IPS DF 6.9 (cell line): ENCODE data around the gene CTDP1.
"Not testable (repeated sequence)": the region's sequence is repeated elsewhere in the genome, so short reads cannot be mapped to it uniquely, and the experiment has no call there.

Experiments used
- DNase-seq: peaks from one replicate; pipeline ENCODE4 v3.0.0-alpha.2; 2013; ENCODE audit warnings: low read depth, low spot score
- H3K27ac ChIP-seq: one replicate; pipeline ENCODE4 v1.5.1; 2013; ENCODE audit warnings: low read length, control low read depth
- H3K27me3 ChIP-seq: 2 replicates; pipeline ENCODE4 v1.6.1; 2013; ENCODE audit warnings: mild to moderate bottlenecking, low read length; ENCODE audit not compliant: control insufficient read depth, insufficient read depth
- H3K36me3 ChIP-seq: 2 replicates; pipeline ENCODE4 v1.6.1; 2013; ENCODE audit warnings: low read length; ENCODE audit not compliant: control insufficient read depth, insufficient read depth
- H3K4me1 ChIP-seq: 2 replicates; pipeline ENCODE4 v1.6.1; 2013; ENCODE audit warnings: low read length; ENCODE audit not compliant: control insufficient read depth, insufficient read depth
- H3K4me3 ChIP-seq: 2 replicates; pipeline ENCODE4 v1.5.1; 2013; ENCODE audit warnings: mild to moderate bottlenecking, low read length
- H3K9me3 ChIP-seq: 2 replicates; pipeline ENCODE4 v1.6.1; 2013; ENCODE audit warnings: low read length, inconsistent platforms; ENCODE audit not compliant: control insufficient read depth, insufficient read depth
- WGBS: extraction: QIAGEN DNeasy Blood & Tissue Kit; methylation state at CpG from one replicate; pipeline ENCODE4 v1.1.7; 2013; ENCODE audit warnings: mixed read lengths, missing lambda C conversion rate; ENCODE audit not compliant: insufficient read length, insufficient coverage; 5-methylcytosine and 5-hydroxymethylcytosine counted together

The CTDP1 gene

GRCh38 chr18:79692056-79692455, 12.5 kb downstream of the CTDP1 start:
- H3K36me3 ChIP-seq: peaks cover 8% of the 10 kb centered on the region
- H3K4me3 ChIP-seq: no peak overlapping the region
- no peaks in the 10 kb centered on the region for H3K4me1 ChIP-seq
- no peak overlapping the region for H3K27ac ChIP-seq
- no peaks in the 10 kb centered on the region for H3K9me3 ChIP-seq
- no peak for DNase-seq
- WGBS: no CpG with 5 or more reads among the region's 14 CpGs
- no peaks in the 10 kb centered on the region for H3K27me3 ChIP-seq

GRCh38 chr18:79692886-79693285, 13.3 kb downstream of the CTDP1 start:
- no peak overlapping the region for H3K27ac ChIP-seq
- no peak overlapping the region for H3K4me3 ChIP-seq
- no peaks in the 10 kb centered on the region for H3K9me3 ChIP-seq
- no peaks in the 10 kb centered on the region for H3K4me1 ChIP-seq
- peaks cover 9% of the 10 kb centered on the region for H3K36me3 ChIP-seq
- no CpG with 5 or more reads among the region's 12 CpGs for WGBS
- no peaks in the 10 kb centered on the region for H3K27me3 ChIP-seq
- DNase-seq: no peak

- WGBS: no CpG with 5 or more reads among the region's 31 CpGs
These were observed 14.1 kb downstream of the CTDP1 start for GRCh38 chr18:79693561-79694205.

GRCh38 chr18:79694206-79694894, 14.7 kb downstream of the CTDP1 start:
- H3K36me3 ChIP-seq: peaks cover 14% of the 10 kb centered on the region
- H3K4me3 ChIP-seq, H3K27ac ChIP-seq, H3K9me3 ChIP-seq, H3K4me1 ChIP-seq, DNase-seq, H3K27me3 ChIP-seq: not testable (repeated sequence)
- no CpG with 5 or more reads among the region's 32 CpGs for WGBS

More at GRCh38 chr18:79693561-79694205, 14.1 kb downstream of the CTDP1 start:
- H3K4me3 ChIP-seq: no peak overlapping the region
- H3K27ac ChIP-seq: no peak overlapping the region
- no peaks in the 10 kb centered on the region for H3K27me3 ChIP-seq
- peaks cover 14% of the 10 kb centered on the region for H3K36me3 ChIP-seq
- no peaks in the 10 kb centered on the region for H3K4me1 ChIP-seq
- DNase-seq: no peak
- H3K9me3 ChIP-seq: no peaks in the 10 kb centered on the region

GRCh38 chr18:79694895-79695213, 15.3 kb downstream of the CTDP1 start:
- WGBS: no CpG with 5 or more reads among the region's 3 CpGs
- no peaks in the 10 kb centered on the region for H3K9me3 ChIP-seq
- H3K4me1 ChIP-seq: no peaks in the 10 kb centered on the region
- no peaks in the 10 kb centered on the region for H3K27me3 ChIP-seq
- peaks cover 14% of the 10 kb centered on the region for H3K36me3 ChIP-seq
- H3K27ac ChIP-seq: no peak overlapping the region
- no peak overlapping the region for H3K4me3 ChIP-seq
- DNase-seq: no peak

- no CpG with 5 or more reads among the region's 13 CpGs for WGBS
- peaks cover 14% of the 10 kb centered on the region for H3K36me3 ChIP-seq
- H3K4me3 ChIP-seq: no peak overlapping the region
- H3K27me3 ChIP-seq: no peaks in the 10 kb centered on the region
- DNase-seq: no peak
- no peaks in the 10 kb centered on the region for H3K4me1 ChIP-seq
- no peaks in the 10 kb centered on the region for H3K9me3 ChIP-seq
- no peak overlapping the region for H3K27ac ChIP-seq
These were observed 15.7 kb downstream of the CTDP1 start for GRCh38 chr18:79695269-79695668.

- Histone ChIP-seq H3K27me3 (no peaks in the 10 kb centered on the region), H3K4me3 (no peak overlapping the region), H3K27ac (no peak overlapping the region), H3K9me3 (no peaks in the 10 kb centered on the region), H3K4me1 (no peaks in the 10 kb centered on the region), H3K36me3 (peaks cover 14% of the 10 kb centered on the region)
- no CpG with 5 or more reads among the region's 53 CpGs for WGBS
- DNase-seq: no peak
These were observed 16.6 kb downstream of the CTDP1 start for GRCh38 chr18:79695856-79696850.

GRCh38 chr18:79697178-79697577, 17.6 kb downstream of the CTDP1 start:
- WGBS: no CpG with 5 or more reads among the region's 24 CpGs
- Histone ChIP-seq H3K4me1 (no peaks in the 10 kb centered on the region), H3K9me3 (no peaks in the 10 kb centered on the region), H3K36me3 (peaks cover 14% of the 10 kb centered on the region), H3K27ac (no peak overlapping the region), H3K4me3 (no peak overlapping the region), H3K27me3 (no peaks in the 10 kb centered on the region)
- no peak for DNase-seq

- peaks cover 14% of the 10 kb centered on the region for H3K36me3 ChIP-seq
- no peak overlapping the region for H3K4me3 ChIP-seq
- no peaks in the 10 kb centered on the region for H3K9me3 ChIP-seq
- DNase-seq: no peak
- no peak overlapping the region for H3K27ac ChIP-seq
- WGBS: no CpG with 5 or more reads among the region's 22 CpGs
- H3K4me1 ChIP-seq: no peaks in the 10 kb centered on the region
- no peaks in the 10 kb centered on the region for H3K27me3 ChIP-seq
These were observed 18.4 kb downstream of the CTDP1 start for GRCh38 chr18:79697976-79698375.

- no peaks in the 10 kb centered on the region for H3K9me3 ChIP-seq
- no peak for DNase-seq
- no CpG with 5 or more reads among the region's 14 CpGs for WGBS
- peaks cover 14% of the 10 kb centered on the region for H3K36me3 ChIP-seq
- H3K4me1 ChIP-seq: no peaks in the 10 kb centered on the region
- no peak overlapping the region for H3K4me3 ChIP-seq
- no peak overlapping the region for H3K27ac ChIP-seq
- no peaks in the 10 kb centered on the region for H3K27me3 ChIP-seq
These were observed 19.2 kb downstream of the CTDP1 start for GRCh38 chr18:79698668-79699335.
